T-helper 1 cell treated with Interleukin-12 subunit alpha and Interleukin-12 subunit beta and Interleukin-4 antibody, amounts not matched to agents 30 ng/mL and 1 ng/mL, for 36 hours (primary cell): ENCODE results near the gene WNT9A. TPM values are rescaled to one million over a fixed set of nuclear protein-coding genes. Genes with fewer than 3 reads are reported as not detected.

Experiments
- intact Hi-C: fragments of 100-400 bp; cut with micrococcal nuclease; formaldehyde crosslinking; loops from one replicate; pipeline ENCODE4 v1.15.1; 2024
- total RNA-seq: library from RNA; stranded (reverse); gene quantifications from 2 replicates; pipeline ENCODE4 v1.2.3, GENCODE V29; 2022

WNT9A gene
- total RNA-seq, 1 donor from 2014 or later, result 0.27 TPM

DNA sequence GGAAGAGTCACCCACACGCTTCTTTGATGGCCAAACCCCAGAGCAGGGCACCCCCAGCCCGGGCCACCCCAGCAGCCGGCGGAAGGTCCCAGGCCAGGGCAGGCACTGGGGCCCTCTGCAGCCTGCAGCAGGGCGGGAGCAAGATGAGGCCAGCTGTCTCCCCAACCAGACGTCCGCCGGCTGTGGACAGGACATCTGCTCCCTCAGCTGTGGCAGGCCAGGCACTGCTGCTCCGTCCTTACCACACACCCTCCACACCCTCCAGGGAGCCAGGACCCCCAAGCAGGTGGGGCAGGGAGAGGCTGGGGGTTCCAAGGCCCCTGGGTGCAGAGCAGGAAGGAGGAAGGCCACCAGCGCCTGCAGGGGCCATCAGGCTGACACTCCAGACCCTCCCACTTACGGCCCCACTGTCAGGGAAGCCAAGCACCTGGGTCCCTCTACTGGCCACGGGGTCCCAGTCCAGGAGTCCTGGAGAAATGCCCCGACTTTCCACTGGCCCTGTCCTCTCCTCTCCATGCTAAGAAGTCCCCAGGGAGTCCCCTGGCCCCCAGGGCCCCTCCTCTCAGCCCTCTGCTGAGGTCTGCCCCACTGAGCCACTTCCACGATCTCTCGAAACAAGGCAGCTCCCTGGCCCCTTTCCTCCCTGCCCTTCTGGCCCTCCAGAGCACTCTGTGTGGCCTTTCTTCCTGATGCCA is 5.6 kb downstream of the WNT9A start:
- intact Hi-C loops, result no loop called here

DNA sequence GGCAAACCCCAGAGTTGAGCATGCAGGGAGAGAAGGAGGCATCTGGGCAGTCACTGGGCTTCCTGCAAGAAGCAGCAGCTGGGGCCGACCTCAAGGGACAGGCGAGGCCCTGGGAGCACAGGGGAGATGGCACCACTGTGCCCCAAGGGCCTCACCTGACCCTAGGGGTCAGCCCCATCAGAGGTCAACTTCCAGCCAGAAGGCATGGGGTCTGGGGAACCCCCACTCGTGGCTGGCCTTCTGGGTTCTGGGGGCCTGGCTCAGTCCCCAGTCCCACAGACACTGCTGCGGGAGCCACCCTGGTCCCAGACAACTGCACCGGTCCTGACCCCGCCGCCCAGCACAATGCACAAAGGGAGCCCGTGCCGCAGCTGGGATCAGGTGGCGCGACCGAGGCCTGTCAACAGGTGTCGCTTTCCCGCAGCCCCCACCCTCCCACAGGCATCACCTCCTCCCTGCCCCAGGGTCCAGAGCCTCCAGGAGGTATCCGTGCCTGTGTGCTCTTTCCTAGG is 6.2 kb downstream of the WNT9A start:
- intact Hi-C loops, result no loop called here

DNA sequence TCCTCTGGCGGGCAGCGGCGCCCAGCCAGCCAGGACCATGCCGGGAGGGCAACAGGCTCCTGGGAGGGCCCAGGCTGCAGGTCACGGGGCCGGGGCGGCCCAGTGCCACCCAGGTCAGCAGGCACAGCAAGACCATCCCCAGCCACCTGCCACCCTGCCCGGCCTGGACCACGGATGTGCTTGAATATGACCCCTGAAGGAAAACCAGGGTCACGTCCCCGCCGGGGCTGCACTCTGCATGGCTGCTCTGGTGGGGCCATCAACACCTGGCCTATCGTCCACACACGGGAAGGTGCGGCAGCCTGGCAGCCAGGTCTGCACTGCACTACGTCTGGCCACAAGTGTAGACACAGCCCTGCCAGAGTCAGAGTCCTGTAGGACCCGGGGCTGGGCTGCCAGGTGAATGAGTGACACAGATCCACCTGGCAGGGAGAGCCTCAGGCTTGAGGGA is 6.9 kb downstream of the WNT9A start:
- intact Hi-C loops, result no loop called here

DNA sequence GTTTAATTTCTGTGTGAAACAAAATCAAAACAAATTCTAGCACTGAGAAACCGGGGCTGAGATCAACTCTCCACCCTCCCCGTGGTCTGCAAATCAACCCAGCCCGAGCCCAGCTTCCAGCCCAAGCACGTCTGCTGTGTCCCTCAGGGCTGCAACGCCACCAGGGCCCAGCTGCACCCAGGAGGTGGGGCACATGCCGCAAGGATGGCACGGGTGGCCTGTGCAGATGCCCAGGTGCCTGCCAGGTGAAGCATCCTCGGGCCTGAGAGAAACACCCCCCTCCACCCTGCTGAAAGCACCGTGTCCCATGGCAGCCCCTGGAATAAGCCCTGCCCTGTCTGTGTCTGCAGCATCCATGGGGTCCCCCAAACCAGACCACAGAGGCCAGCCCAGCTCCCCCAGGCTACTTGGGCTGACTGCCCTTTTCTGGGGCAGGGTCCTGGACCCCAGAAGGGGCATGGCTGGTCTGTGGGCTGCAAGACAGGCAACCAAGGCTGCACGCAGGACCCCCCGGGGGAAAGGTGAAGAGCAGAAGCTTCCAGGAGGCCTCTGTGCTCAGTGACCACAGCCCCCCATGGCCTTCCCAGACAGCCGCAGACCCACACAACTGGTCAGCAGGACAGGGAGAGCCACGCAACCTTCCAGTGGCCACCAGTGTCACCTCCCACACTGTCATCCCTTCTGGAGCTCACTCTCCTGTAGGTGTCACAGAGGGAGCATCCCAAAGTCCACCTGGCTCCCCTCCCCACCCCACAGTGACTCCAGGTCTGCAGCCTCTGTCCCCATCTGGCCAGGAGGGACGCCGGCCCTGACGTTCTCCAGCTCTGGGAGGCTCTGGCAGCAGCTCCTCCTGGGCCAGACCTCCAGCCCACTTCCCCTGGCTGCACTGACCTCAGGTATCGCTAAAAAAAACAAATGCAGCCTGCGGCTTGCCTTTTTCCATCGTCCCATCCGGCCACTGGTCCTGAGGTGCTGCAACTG is 7.7 kb downstream of the WNT9A start:
- intact Hi-C loops, result no loop called here

DNA sequence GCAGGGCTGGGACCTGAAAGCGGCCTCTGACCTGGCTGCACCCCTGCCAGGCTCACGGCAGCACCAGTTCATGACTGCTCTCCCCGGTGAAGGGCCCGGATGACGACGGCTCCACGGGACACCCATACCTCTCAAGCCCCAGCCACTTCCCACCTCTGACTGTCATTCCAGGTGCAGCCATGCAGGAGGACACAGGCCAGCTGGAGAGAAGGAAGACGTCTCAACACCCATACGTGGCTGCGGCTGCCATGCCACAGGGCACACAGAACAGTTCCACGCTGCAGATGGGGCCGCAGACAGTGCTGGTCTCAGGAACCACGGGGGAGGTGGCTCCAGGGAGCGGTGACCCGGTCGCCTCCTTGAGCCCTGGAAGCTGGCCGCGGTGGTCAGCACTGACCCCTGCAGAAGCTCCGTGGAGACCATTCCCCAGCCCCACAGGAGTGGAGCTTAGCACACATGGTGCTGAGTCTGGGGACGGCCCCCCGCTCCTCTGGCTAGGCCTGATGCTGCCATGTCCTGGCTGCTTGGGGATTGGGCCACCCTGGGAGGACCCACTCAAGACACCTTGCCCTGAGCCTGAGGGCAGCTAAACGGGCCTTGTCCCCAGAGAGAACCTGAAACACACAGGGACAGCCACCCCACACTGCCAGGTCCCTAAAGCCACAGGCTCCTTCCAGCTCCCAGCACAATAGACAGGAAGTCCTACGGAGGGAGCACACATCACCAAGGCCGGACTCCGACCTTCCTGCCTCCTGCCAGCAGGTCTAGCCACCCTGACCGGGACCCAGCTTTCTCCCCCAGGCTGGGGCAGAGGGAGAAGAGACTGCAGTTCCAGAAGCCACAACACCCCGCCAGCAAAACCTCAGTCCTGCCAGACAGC is 8.6 kb downstream of the WNT9A start:
- intact Hi-C loops, result no loop called here

DNA sequence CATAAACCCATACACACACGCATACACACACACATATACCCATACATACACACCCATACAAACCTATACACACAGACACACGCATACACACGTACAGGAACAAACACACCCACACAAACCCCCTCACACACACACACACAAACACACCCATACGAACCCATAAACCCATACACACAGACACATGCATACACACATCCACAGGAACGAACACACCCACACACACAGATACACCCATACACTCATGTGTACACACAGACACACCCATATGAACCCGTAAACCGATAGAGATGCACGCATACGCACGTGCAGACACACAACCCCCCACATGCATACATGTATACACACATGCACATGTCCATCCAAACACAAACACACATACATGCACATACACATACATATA is 9.5 kb downstream of the WNT9A start:
- intact Hi-C loops, result no loop called here

DNA sequence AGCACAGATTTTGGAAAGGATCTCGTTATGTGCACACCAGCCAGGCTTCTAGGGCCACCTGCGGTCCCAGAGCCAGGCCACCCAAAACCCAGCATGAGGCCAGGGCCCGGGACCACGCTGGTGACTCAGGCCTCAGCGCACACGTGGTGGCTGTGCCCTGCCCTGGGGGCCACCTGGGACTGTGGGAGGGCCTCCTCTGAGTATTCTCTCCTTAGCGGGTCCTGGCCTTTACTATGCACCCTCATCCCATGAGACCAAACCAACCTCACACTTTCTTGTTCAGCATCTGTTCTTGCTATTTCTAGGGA is 9.9 kb downstream of the WNT9A start:
- intact Hi-C loops, result no loop called here

DNA sequence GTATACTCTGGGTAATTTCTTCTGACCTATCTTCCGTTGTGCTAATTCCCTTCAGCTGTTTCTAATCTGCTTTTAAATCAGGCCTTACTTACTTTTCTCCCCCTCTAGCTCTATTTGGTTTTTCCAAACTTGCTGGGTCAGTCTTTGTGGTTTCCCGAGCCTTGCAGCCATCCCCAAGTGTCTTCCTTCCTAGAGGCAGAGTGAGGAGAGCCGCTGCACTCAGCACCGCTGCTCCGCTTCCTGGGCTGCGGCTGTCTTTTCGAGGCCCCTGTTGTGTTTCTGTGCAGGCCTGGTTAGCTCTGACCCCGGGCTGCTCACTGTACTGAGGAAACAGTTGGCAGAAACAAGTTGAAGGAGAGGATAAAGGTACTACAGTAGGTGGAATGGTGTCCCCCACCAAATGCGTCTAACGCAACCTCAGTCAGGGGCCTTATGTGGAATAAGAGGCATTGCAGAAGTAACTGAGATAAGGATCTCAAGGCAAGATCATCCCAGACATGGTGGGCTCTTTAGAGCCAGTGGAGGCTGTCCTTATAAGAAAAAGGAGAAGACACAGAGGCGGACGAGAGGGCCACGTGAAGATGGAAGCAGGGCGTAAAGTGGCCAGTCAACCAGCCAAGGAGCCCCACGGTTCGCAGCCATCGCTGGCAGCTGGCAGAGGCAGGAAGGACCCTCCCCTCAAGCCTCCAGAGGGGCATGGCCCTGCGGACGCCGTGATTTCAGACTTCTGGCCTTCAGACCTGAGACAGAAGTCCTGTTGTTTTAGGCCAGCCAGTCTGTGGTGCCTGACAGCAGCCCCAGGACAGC is 10.5 kb downstream of the WNT9A start:
- intact Hi-C loops, result no loop called here

DNA sequence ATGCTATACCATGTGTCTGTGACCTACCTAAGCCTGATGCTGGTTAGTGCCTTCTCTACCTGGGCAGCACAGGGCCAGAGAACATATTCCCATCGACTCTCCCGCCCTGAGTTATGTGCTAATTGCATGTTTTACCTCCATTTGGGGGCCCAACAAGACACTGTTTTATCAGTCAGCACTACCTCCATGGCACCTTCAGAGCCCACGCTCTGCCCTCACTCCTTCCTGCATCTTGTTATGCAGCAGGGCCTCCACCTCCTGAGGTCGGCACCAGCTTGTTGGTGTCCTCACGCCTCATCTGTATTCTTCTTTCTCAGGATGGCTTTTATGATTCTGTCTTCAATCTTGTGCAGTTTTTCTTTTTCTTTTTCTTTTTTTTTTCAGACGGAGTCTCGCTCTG is 11.9 kb downstream of the WNT9A start:
- intact Hi-C loops, result no loop called here

DNA sequence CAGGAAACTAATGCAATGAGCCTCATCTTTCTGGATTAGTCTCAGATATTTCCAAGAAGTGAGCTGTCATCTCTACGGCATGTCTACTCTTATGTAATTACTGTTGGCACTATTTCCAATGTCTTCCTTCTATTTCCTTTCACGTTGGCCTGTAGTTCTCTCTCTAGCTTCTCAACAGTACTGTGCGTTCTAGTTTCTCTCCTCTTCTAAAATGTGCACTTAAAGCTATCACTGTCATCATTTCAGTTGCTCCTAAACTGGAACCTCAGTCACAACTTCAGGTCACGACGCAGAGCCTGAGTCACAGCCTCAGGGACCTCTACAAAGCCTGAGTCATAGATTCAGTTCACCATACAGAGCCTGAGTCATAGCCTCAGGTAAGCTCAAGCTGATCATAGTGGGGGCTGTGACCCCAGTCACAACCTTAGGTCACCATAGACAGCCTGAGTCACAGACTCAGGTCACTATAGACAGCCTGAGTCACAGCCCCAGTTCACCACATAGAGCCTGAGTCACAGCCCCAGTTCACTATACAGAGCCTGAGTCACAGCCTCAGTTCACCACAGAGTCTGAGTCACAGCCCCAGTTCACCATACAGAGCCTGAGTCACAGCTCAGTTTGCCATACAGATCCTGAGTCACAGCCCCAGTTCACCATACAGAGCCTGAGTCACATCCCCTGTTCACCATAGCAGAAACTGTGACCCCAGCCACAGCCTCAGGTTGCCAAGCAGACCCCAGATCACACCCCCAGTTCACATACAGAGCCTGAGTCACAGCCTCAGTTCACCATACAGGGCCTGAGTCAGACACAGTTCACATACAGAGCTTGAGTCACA is 13.0 kb downstream of the WNT9A start:
- intact Hi-C loops, result no loop called here

DNA sequence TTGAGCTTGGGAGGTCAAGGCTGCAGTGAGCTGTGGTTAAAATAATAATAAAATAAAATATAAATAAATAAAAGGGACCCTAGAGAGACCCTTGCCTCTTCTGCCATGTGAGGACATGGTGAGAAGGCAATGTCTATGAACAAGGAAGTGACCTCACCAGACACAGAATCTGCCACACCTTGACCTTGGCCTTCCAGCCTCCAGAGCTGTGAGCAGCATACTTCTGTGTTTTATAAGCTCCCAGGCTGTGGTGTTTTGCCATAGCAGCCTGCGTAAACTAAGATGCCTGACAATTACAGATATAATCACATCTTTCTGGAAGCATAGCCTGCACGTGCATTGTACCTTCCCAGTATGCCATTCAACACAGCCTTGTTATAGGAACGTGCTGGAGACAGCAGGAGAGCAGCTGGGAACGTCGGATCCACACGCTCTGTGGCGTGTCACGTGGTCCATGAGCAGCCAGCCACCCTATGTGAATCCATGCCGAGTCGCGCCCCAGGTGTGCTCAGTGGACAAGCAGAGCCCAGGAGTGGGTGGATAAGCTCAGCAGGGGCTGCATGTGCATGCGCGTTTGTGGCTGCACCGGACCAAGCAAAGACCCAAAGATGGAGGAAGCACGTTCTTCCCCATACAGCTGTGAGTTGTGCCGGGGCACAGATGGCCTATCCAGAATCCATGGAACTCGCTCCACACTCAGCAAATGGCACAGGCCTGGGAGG is 17.8 kb downstream of the WNT9A start:
- intact Hi-C loops, result no loop called here

DNA sequence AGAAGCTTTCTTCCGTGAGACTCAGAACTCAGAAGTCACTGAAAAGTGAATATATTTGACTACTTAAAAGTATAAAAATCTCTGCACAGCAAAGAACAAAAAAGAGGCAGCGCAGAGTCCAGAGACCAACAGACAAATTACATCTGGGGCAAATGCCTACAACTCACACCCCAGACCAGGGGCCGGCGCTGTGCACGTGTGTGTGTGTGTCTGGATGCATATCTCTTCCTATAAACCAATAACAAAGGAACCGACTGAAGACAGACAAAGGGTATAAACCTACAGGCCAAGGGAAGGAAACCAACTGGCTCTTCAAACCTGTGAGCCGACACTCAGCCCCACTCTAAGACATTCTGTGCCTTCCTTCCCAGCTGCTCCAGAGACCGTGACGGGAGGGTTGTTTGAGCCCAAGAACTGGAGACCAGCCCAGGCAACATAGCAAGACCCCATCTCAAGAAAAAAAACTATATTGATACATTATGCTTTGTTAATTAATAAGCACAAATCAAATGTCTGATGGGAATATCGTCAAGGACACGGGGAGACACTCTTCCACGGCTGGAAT is 18.8 kb downstream of the WNT9A start:
- intact Hi-C loops, result no loop called here

DNA sequence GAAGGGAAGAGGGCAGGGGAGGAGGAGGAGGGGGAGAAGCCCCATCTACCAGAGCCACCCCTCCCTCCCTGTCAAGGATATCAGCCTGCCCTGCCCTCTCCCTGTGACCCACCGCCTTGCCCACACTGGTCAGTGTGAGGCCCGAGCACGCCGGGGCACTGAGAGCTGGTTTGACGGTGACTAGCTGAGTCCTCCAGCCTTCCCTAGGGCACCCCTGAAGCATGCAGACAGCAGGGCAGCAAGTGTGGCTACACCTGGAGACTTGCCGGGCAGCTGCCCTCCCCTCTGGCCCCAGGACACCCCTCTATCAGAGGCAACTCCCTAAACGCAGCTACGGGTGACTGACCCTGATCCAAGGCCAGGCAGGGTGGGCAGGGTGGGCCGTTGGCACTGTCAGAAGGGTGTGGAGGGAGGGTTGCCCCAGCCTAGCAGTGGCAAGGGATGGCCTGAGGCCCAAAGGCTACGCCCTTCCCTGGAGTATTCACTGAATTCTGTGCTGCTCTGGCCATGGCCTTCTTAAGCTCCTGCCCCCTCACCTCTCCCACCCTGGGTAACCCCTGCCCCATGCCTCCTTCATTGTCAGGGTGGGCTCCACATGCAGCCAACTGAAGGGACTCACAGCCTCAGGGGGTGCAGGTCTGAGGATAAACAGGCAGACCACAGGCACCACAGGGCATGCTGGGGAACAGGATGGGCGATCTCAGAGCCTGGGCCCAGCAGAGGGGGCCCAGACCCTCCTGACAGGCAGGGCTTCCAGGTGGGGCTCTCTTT is 19.6 kb downstream of the WNT9A start:
- intact Hi-C loops, result no loop called here

DNA sequence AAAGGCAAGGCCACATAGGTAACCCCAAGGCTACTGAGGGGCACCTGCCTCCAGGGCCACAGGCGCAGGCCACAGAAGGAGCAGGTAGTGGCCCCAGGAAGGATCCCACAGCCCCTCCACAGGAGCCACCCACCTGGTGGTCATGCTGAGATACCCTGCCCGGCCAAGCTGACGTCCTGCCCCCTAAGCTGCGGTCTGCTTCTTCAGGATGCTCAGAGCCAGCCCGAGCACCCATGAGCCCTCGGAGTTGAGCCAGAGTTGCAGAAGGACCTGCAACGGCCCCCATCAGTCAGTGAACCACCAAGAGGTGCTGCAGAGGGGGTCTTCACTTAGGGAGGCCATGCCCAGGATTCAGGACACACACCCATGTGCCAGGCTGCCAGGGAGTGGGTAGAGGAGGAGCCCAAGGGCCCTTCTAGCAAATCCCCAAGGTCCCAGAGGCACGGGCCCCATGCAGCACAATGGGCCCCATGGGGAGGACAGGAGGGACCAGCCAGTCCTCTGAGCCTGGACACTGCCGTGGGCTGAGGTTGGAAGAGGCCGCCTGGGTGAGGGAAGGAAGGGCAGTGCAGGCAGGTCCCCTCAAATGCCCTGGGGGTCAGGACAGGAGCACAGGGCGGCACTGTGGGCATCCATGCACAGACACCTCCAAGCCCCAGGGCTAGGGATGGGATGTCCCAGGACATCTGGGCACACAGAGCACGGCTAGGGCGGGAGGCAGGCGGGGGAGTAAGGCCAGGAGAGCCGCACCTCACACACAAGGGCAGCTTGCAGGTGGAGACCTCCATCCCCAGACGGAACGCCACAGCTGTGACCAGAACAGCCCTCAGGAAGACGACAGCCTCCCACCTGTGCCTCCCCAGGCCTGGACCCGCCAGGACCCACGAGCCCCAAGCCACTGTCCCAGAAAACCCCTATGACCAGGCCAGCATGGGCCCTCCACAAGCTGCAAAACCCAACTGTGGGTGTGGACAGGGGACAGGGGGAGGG is 20.5 kb downstream of the WNT9A start:
- intact Hi-C loops, result no loop called here

DNA sequence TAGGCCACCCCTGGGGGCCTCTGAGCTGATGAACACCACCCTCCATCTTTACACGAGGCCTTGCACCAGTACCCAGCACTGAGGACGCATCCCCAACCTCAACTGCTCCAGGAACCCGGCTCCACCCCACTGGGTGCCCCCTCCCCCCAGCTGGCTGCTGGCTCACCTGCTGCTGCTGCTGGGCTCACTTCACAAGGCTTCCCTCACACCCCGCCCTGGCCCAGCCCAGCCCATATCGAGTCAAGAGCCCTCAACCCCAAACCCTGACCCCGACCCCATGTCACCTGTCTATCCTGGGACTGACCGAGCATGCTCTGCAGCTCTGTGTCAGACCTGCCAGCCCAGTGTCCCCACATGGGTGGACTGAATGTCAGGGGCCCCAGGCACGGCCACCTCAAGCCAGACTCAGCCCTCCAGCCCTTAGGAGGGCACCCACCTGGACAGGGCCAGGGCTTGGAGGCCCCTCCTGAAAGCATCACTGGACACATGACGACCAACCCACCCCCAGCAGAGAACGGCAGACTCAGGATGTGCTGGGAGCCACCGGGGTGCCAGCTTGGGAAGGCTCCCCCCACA is 21.4 kb downstream of the WNT9A start:
- intact Hi-C loops, result no loop called here

DNA sequence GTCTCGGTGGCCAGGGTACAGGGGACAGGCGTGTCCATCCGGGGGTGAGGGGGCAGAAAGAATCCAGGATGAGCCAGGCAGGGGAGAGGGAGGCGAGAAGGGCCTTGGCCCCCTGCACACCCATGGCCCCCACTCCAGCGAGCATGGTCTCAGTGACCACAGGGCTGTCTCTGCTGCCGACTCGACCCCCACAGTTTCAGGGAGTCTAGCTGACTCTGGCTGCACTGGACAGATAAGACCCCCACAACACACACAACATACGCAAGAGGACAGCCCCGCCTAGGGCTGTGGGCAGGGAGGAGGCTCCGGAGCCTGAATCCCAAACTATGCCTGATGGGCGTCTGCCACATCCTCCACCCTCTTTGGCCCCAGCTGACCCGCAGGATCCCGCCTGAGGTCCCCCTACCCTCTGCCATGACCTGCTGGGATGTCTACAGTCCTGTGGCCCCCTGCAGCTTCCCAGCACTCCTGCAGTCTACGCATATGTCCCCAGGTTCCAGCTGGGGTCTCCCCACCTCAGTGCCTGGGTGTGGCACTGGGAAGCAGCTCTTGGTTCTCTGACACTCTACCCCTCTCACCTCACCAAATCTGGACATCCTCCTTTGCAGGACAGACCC is 22.0 kb downstream of the WNT9A start:
- intact Hi-C loops, result no loop called here
